Neuronal stem cell (in vitro differentiated cells): ENCODE data around the gene IMMP2L.

ENCODE experiments used
- DNase-seq: peaks from one replicate; pipeline ENCODE4 v3.0.0-alpha.2; 2013; ENCODE audit warnings: low spot score
- H2AFZ ChIP-seq: one replicate; pipeline ENCODE4 v1.6.1; 2013; ENCODE audit warnings: mild to moderate bottlenecking, low read length, inconsistent platforms
- H2AK5ac ChIP-seq: 2 replicates; pipeline ENCODE4 v1.6.1; 2013; ENCODE audit warnings: low read depth, mild to moderate bottlenecking, inconsistent platforms, low read length, moderate library complexity, mixed read lengths
- H2BK120ac ChIP-seq: 2 replicates; pipeline ENCODE4 v1.6.1; 2013; ENCODE audit warnings: low read depth, mild to moderate bottlenecking, inconsistent platforms, low read length, moderate library complexity, mixed read lengths
- H2BK12ac ChIP-seq: one replicate; pipeline ENCODE4 v1.6.1; 2013; ENCODE audit warnings: low read length, inconsistent platforms
- H2BK15ac ChIP-seq: 2 replicates; pipeline ENCODE4 v1.6.1; 2013; ENCODE audit warnings: mild to moderate bottlenecking, low read length, inconsistent platforms, mixed read lengths
- H2BK5ac ChIP-seq: one replicate; pipeline ENCODE4 v1.6.1; 2013; ENCODE audit warnings: inconsistent platforms, mild to moderate bottlenecking, low read length, moderate library complexity
- H3K14ac ChIP-seq: one replicate; pipeline ENCODE4 v1.6.1; 2013; ENCODE audit warnings: low read length, inconsistent platforms
- H3K18ac ChIP-seq: 2 replicates; pipeline ENCODE4 v1.6.1; 2013; ENCODE audit warnings: low read length, inconsistent platforms
- H3K23ac ChIP-seq: 2 replicates; pipeline ENCODE4 v1.6.1; 2013; ENCODE audit warnings: low read depth, mild to moderate bottlenecking, mixed read lengths, low read length, inconsistent platforms; ENCODE audit not compliant: poor library complexity
- H3K27ac ChIP-seq: replicated peaks from 3 replicates; pipeline ENCODE4 v1.5.1; 2013; ENCODE audit warnings: low read length, inconsistent platforms
- H3K27me3 ChIP-seq, 3 experiments: 2 replicates each; pipeline ENCODE4 v1.6.1; 2013; ENCODE audit warnings: low read length in 3 of 3, mild to moderate bottlenecking in 2 of 3, inconsistent platforms in 1 of 3, low read depth in 1 of 3, mixed read lengths in 1 of 3, moderate library complexity in 1 of 3; ENCODE audit not compliant: control insufficient read depth in 3 of 3, insufficient read depth in 3 of 3
- H3K36me3 ChIP-seq, 2 donors: replicated peaks in 1 of 2; 2 replicates each; pipeline ENCODE4 v1.6.1; 2013; ENCODE audit warnings: low read length in 2 of 2; ENCODE audit not compliant: control insufficient read depth in 2 of 2, insufficient read depth in 2 of 2
- H3K4ac ChIP-seq: 2 replicates; pipeline ENCODE4 v1.6.1; 2013; ENCODE audit warnings: inconsistent platforms, mild to moderate bottlenecking, low read length, moderate library complexity
- H3K4me1 ChIP-seq, 2 donors: 1 replicate in 1 of 2; 2 replicates in 1 of 2; pipeline ENCODE4 v1.6.1; 2013; ENCODE audit warnings: low read length in 2 of 2, low read depth in 1 of 2; ENCODE audit not compliant: control insufficient read depth in 2 of 2, insufficient read depth in 1 of 2
- H3K4me2 ChIP-seq: one replicate; pipeline ENCODE4 v1.6.1; 2013; ENCODE audit warnings: mild to moderate bottlenecking, low read length, inconsistent platforms; ENCODE audit not compliant: insufficient read depth, poor library complexity, severe bottlenecking
- H3K4me3 ChIP-seq, 2 donors: 2 replicates each; pipeline ENCODE4 v1.5.1; 2013; ENCODE audit warnings: low read length in 2 of 2, mild to moderate bottlenecking in 2 of 2, inconsistent platforms in 1 of 2, moderate library complexity in 1 of 2
- H3K79me1 ChIP-seq: one replicate; pipeline ENCODE4 v1.6.1; 2013; ENCODE audit warnings: low read depth, mild to moderate bottlenecking, inconsistent platforms, low read length, moderate library complexity
- H3K9ac ChIP-seq: one replicate; pipeline ENCODE4 v1.6.1; 2013; ENCODE audit warnings: mild to moderate bottlenecking, low read depth, low read length, inconsistent platforms; ENCODE audit not compliant: poor library complexity
- H3K9me3 ChIP-seq, 2 donors: replicated peaks in 1 of 2; 2 replicates each; pipeline versions ENCODE3 to v1.6.1; 2013; ENCODE audit warnings: low read length in 2 of 2, mild to moderate bottlenecking in 2 of 2, inconsistent platforms in 1 of 2, low read depth in 1 of 2, mixed read lengths in 1 of 2, moderate library complexity in 1 of 2; ENCODE audit not compliant: control insufficient read depth in 2 of 2, insufficient read depth in 1 of 2
- H4K8ac ChIP-seq: one replicate; pipeline ENCODE4 v1.6.1; 2013; ENCODE audit warnings: low read depth, mild to moderate bottlenecking, inconsistent platforms, low read length, moderate library complexity
- H4K91ac ChIP-seq: one replicate; pipeline ENCODE4 v1.6.1; 2013; ENCODE audit warnings: low read length, low read depth, mild to moderate bottlenecking, inconsistent platforms; ENCODE audit not compliant: poor library complexity
- WGBS, 2 donors: extraction: QIAGEN DNeasy Blood & Tissue Kit; methylation state at CpG; one replicate each; pipeline ENCODE4 v1.1.7; 2013; ENCODE audit warnings: missing lambda C conversion rate in 2 of 2, mixed read lengths in 1 of 2; ENCODE audit not compliant: insufficient read length in 2 of 2, insufficient replicate concordance in 1 of 2; ENCODE audit errors: extremely low coverage in 2 of 2; 5-methylcytosine and 5-hydroxymethylcytosine counted together

IMMP2L gene

GRCh38 chr7:111129435-111129834, 432.9 kb downstream of the IMMP2L start:
- H2AFZ ChIP-seq = no peak overlapping the region
- no peaks in the 10 kb centered on the region for H3K79me1 ChIP-seq
- H3K23ac ChIP-seq = no peak overlapping the region
- peaks cover 0 to 1% of the 10 kb centered on the region in 2 donors for H3K36me3 ChIP-seq
- H3K4me2 ChIP-seq = no peak overlapping the region
- no peaks in the 10 kb centered on the region for H3K9me3 ChIP-seq
- no peak overlapping the region for H4K91ac ChIP-seq
- no peak overlapping the region for H3K4ac ChIP-seq
- no peak overlapping the region for H3K18ac ChIP-seq
- no peak overlapping the region for H2AK5ac ChIP-seq
- WGBS, 2 donors = no CpG with 5 or more reads among the region's 4 CpGs
- no peaks in the 10 kb centered on the region for H3K27me3 ChIP-seq
- no peak overlapping the region for H2BK5ac ChIP-seq
- peaks cover 0 to 4% of the 10 kb centered on the region in 2 donors for H3K4me1 ChIP-seq
- H3K27ac ChIP-seq = no peak overlapping the region
- H4K8ac ChIP-seq = no peak overlapping the region
- H3K14ac ChIP-seq = no peak overlapping the region
- H2BK15ac ChIP-seq = no peak overlapping the region
- H3K9ac ChIP-seq = no peak overlapping the region
- no peak overlapping the region for H3K4me3 ChIP-seq
- H2BK120ac ChIP-seq = no peak overlapping the region
- no peak for DNase-seq
- no peak overlapping the region for H2BK12ac ChIP-seq

GRCh38 chr7:111126987-111127386, 435.3 kb downstream of the IMMP2L start:
- no peak overlapping the region for H3K4ac ChIP-seq
- no peaks in the 10 kb centered on the region for H3K27me3 ChIP-seq
- no peak overlapping the region for H3K27ac ChIP-seq
- no peaks in the 10 kb centered on the region for H3K4me1 ChIP-seq
- no peak overlapping the region for H2AFZ ChIP-seq
- WGBS, 2 donors = no CpG with 5 or more reads among the region's 3 CpGs
- H2AK5ac ChIP-seq = no peak overlapping the region
- no peak overlapping the region for H3K23ac ChIP-seq
- no peaks in the 10 kb centered on the region for H3K79me1 ChIP-seq
- no peak overlapping the region for H3K14ac ChIP-seq
- H4K8ac ChIP-seq = no peak overlapping the region
- no peak overlapping the region for H2BK15ac ChIP-seq
- no peak overlapping the region for H2BK12ac ChIP-seq
- no peak overlapping the region for H3K4me2 ChIP-seq
- no peak overlapping the region for H3K4me3 ChIP-seq
- no peak overlapping the region for H4K91ac ChIP-seq
- peaks cover 0 to 24% of the 10 kb centered on the region in 2 donors for H3K36me3 ChIP-seq
- H3K18ac ChIP-seq = no peak overlapping the region
- H3K9ac ChIP-seq = no peak overlapping the region
- H2BK120ac ChIP-seq = no peak overlapping the region
- H2BK5ac ChIP-seq = no peak overlapping the region
- no peak for DNase-seq
- H3K9me3 ChIP-seq = no peaks in the 10 kb centered on the region

- H3K4me3 ChIP-seq = no peak overlapping the region
- no peak overlapping the region for H4K8ac ChIP-seq
- H3K27ac ChIP-seq = no peak overlapping the region
- no peaks in the 10 kb centered on the region for H3K79me1 ChIP-seq
- H3K9ac ChIP-seq = no peak overlapping the region
- peaks cover 0 to 8% of the 10 kb centered on the region in 2 donors for H3K4me1 ChIP-seq
- no peak overlapping the region for H3K14ac ChIP-seq
- H3K36me3 ChIP-seq = no peaks in the 10 kb centered on the region
- no peaks in the 10 kb centered on the region for H3K27me3 ChIP-seq
- no CpG with 5 or more reads among the region's 2 CpGs for WGBS, 2 donors
- no peak overlapping the region for H4K91ac ChIP-seq
- no peak overlapping the region for H3K23ac ChIP-seq
- no peak overlapping the region for H2AFZ ChIP-seq
- H3K4ac ChIP-seq = no peak overlapping the region
- no peak overlapping the region for H3K18ac ChIP-seq
- DNase-seq = no peak
- H2BK15ac ChIP-seq = no peak overlapping the region
- H2AK5ac ChIP-seq = no peak overlapping the region
- H2BK5ac ChIP-seq = no peak overlapping the region
- H3K9me3 ChIP-seq = no peaks in the 10 kb centered on the region
- H3K4me2 ChIP-seq = no peak overlapping the region
- H2BK12ac ChIP-seq = no peak overlapping the region
- no peak overlapping the region for H2BK120ac ChIP-seq
Measured at GRCh38 chr7:111115966-111116365, 446.3 kb downstream of the IMMP2L start.

- H3K14ac ChIP-seq = no peak overlapping the region
- no CpG with 5 or more reads among the region's 1 CpG for whole genome bisulfite sequencing, 2 donors
Measured at GRCh38 chr7:111113263-111114017, 448.9 kb downstream of the IMMP2L start.

More at GRCh38 chr7:111113263-111114017, 448.9 kb downstream of the IMMP2L start:
- no peak overlapping the region for H2AK5ac ChIP-seq
- H3K9ac ChIP-seq = no peak overlapping the region
- no peak overlapping the region for H4K8ac ChIP-seq
- no peaks in the 10 kb centered on the region for H3K9me3 ChIP-seq
- H2BK5ac ChIP-seq = no peak overlapping the region
- no peak overlapping the region for H3K4me2 ChIP-seq
- H3K18ac ChIP-seq = no peak overlapping the region
- no peak for DNase-seq
- no peak overlapping the region for H2BK12ac ChIP-seq
- no peaks in the 10 kb centered on the region for H3K79me1 ChIP-seq
- H3K36me3 ChIP-seq = no peaks in the 10 kb centered on the region
- no peak overlapping the region for H2BK15ac ChIP-seq
- H4K91ac ChIP-seq = no peak overlapping the region
- no peak overlapping the region for H3K4ac ChIP-seq
- no peaks in the 10 kb centered on the region for H3K27me3 ChIP-seq
- no peak overlapping the region for H2BK120ac ChIP-seq
- no peak overlapping the region for H3K23ac ChIP-seq
- no peak overlapping the region for H3K4me3 ChIP-seq
- H2AFZ ChIP-seq = no peak overlapping the region
- H3K4me1 ChIP-seq = peaks cover 0 to 8% of the 10 kb centered on the region in 2 donors
- no peak overlapping the region for H3K27ac ChIP-seq
